ENCODE data around the gene HOGA1.

HOGA1 gene

DNA sequence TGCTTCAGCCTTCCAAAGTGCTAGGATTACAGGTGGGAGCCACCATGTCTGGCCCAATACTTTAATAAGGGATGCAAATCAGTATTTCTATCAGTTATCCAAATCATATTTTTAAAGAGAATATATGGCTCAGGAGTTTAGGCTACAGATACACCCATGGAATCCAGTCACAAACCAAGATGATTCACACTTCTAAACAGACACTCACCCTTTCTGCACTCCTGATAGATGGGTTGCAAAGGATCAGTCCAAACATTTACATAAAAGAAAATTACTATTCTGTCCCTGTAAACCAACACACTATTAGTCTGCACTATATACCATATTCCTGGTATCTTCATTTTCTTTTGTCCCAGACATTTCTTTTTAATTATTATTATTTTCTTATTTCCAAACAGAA is 46.9 kb downstream of the HOGA1 start:
- TF ChIP-seq, protein P1, sequence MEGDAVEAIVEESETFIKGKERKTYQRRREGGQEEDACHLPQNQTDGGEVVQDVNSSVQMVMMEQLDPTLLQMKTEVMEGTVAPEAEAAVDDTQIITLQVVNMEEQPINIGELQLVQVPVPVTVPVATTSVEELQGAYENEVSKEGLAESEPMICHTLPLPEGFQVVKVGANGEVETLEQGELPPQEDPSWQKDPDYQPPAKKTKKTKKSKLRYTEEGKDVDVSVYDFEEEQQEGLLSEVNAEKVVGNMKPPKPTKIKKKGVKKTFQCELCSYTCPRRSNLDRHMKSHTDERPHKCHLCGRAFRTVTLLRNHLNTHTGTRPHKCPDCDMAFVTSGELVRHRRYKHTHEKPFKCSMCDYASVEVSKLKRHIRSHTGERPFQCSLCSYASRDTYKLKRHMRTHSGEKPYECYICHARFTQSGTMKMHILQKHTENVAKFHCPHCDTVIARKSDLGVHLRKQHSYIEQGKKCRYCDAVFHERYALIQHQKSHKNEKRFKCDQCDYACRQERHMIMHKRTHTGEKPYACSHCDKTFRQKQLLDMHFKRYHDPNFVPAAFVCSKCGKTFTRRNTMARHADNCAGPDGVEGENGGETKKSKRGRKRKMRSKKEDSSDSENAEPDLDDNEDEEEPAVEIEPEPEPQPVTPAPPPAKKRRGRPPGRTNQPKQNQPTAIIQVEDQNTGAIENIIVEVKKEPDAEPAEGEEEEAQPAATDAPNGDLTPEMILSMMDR (IDR thresholded peaks at IDR 0.05; ENCODE audit: insufficient read depth, low read length, poor library complexity, severe bottlenecking) = no peak
- no peak for TF ChIP-seq EZH2phosphoT487 (conservative IDR thresholded peaks at IDR 0.05; ENCODE audit: low read length)
- Histone ChIP-seq H3K27me3 (ENCODE audit: low read length) (no peaks in the 10 kb centered on the region), H3K4me2 (ENCODE audit: low read depth, low read length, poor library complexity, severe bottlenecking) (no peak overlapping the region), H2AFZ (ENCODE audit: low read depth, low read length, severe bottlenecking) (no peak overlapping the region), H3K9me3 (ENCODE audit: insufficient read depth, low read length) (no peaks in the 10 kb centered on the region), H4K20me1 (ENCODE audit: low read depth, low read length) (no peaks in the 10 kb centered on the region), H3K9ac (ENCODE audit: low read length) (no peak overlapping the region), H3K9me2 (replicated peaks; ENCODE audit: insufficient read depth, low read length) (no peaks in the 10 kb centered on the region), H3K27ac (ENCODE audit: low read depth, low read length) (no peak overlapping the region), H3K4me3 (ENCODE audit: insufficient read depth, low read length, poor library complexity, severe bottlenecking) (no peak overlapping the region), H3K79me2 (ENCODE audit: insufficient read depth, low read length) (no peaks in the 10 kb centered on the region), H3F3A (ENCODE audit: insufficient read depth) (no peaks in the 10 kb centered on the region), H3K36me3 (ENCODE audit: low read length) (no peaks in the 10 kb centered on the region)

DNA sequence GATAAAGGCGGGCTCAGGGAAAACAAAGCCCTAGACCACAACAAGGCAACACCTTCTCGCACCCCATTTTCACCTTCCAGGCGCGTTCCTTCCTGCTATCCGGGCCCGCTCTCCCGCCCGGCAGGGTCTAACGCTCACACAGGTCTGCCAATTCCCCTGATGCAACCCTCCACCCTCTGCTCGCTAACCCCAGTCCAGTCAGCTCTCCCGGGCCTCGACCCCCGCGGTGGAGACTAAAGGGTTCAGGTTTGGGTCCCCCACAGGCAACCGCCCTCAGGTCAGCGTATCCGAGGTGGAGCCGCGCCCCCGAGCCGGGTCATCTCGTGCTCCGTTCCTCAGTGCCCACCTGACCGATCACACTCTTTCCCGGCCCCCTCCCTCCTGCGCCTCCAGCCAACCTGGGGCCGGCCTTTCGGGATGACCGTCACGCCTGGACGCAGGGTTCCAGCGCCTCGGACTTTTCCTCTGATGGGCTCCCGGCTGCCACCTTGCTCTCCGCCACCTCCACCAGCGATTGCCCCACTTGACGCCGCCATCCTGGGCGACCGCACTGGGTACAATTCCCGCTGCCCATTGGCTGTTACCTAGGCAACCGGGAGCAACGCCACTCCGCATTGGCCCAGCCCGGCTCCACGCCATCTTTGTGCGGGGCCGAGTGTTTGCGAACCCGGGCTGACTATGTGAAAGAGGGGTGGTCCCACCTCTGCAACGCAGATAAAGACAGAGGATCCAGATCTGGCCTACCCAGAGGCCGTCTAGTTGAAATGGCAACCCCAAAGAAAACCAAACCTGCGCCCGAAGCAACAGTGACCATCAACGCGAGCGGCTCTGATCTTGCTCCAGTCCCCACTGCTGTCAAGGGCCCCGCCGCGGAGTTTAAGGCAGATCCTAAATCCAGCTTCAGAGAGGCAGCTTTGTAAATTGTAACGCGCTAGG is 49.0 kb downstream of the HOGA1 start, which contains the start of gene MORN4:
TSS of gene MORN4 (minus strand) at position 552 of the 936 bp plus-strand sequence. CDS start 13,847 bp downstream, outside the sequence.
- TF ChIP-seq, protein P1 (IDR thresholded peaks at IDR 0.05; ENCODE audit: insufficient read depth, low read length, poor library complexity, severe bottlenecking) = no peak
- TF ChIP-seq EZH2phosphoT487 (conservative IDR thresholded peaks at IDR 0.05; ENCODE audit: low read length) = no peak
- Histone ChIP-seq H3F3A (ENCODE audit: insufficient read depth) (no peaks in the 10 kb centered on the region), H3K4me2 (ENCODE audit: low read depth, low read length, poor library complexity, severe bottlenecking) (no peak within 1 kb of the TSS), H3K27ac (ENCODE audit: low read depth, low read length) (no peak within 1 kb of the TSS), H3K79me2 (ENCODE audit: insufficient read depth, low read length) (no peaks in the 10 kb centered on the region), H2AFZ (ENCODE audit: low read depth, low read length, severe bottlenecking) (no peak within 1 kb of the TSS), H3K4me3 (ENCODE audit: insufficient read depth, low read length, poor library complexity, severe bottlenecking) (no peak within 1 kb of the TSS), H3K36me3 (ENCODE audit: low read length) (no peaks in the 10 kb centered on the region), H3K27me3 (ENCODE audit: low read length) (no peaks in the 10 kb centered on the region), H3K9me3 (ENCODE audit: insufficient read depth, low read length) (no peaks in the 10 kb centered on the region), H3K9me2 (replicated peaks; ENCODE audit: insufficient read depth, low read length) (no peaks in the 10 kb centered on the region), H3K9ac (ENCODE audit: low read length) (no peak within 1 kb of the TSS), H4K20me1 (ENCODE audit: low read depth, low read length) (no peaks in the 10 kb centered on the region)

DNA sequence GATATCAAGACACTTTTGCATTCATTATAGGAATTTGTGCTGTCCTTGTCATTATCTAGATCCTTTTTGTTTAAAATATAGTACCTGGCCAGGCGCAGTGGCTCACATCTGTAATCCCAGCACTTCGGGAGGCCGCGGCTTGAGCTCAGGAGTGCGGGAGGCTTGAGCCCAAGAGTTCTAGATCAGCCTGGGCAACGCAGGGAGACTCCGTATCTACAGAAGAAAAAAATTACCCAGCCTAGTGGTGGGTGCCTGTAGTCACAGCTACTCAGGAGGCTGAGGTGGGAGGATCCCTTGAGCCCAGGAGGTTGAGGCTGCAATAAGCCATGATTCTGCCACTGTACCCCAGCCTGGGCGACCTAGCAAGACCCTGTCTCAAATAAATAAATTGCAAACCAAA is 49.7 kb downstream of the HOGA1 start:
- Histone ChIP-seq H3K4me2 (ENCODE audit: low read depth, low read length, poor library complexity, severe bottlenecking) (no peak overlapping the region), H3K79me2 (ENCODE audit: insufficient read depth, low read length) (no peaks in the 10 kb centered on the region), H3F3A (ENCODE audit: insufficient read depth) (no peaks in the 10 kb centered on the region), H4K20me1 (ENCODE audit: low read depth, low read length) (no peaks in the 10 kb centered on the region), H3K4me3 (ENCODE audit: insufficient read depth, low read length, poor library complexity, severe bottlenecking) (no peak overlapping the region), H3K9me2 (replicated peaks; ENCODE audit: insufficient read depth, low read length) (no peaks in the 10 kb centered on the region), H3K9ac (ENCODE audit: low read length) (no peak overlapping the region), H3K36me3 (ENCODE audit: low read length) (no peaks in the 10 kb centered on the region), H2AFZ (ENCODE audit: low read depth, low read length, severe bottlenecking) (no peak overlapping the region), H3K9me3 (ENCODE audit: insufficient read depth, low read length) (no peaks in the 10 kb centered on the region), H3K27me3 (ENCODE audit: low read length) (no peaks in the 10 kb centered on the region), H3K27ac (ENCODE audit: low read depth, low read length) (no peak overlapping the region)
- TF ChIP-seq EZH2phosphoT487 (conservative IDR thresholded peaks at IDR 0.05; ENCODE audit: low read length) = no peak
- TF ChIP-seq, protein P1 (IDR thresholded peaks at IDR 0.05; ENCODE audit: insufficient read depth, low read length, poor library complexity, severe bottlenecking) = no peak

All from SU-DHL-6 (cell line).